ENCODE results near the gene FREM2. TPM values are rescaled to one million over a fixed set of nuclear protein-coding genes. Genes with fewer than 3 reads are reported as not detected.

The FREM2 gene
- total RNA-seq, 4 donors from 2014 or later, result 32.0 to 54.6 (median 46.2) TPM

DNA sequence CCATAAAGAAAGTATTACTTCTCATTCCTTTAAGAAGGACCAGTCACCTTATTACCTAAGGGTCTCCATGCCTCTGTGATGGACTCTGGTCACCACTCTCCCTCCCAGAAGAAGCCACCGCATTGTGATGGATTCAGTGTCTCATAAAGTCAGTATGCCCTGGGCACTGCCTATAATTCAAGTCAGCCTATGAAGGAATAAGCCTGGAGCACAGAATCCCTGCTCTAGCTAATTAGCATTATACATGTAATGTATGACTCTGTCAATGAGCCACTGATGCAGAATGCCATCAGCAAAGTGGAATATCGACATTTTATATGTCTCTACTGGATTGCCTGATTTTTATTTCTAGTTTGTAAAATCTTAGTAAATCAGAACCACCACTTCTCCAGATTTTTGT, 14.9 kb upstream of the FREM2 start:
- 93 to 97% methylated on average over 2 of the region's 2 CpGs for WGBS, 2 donors
- DNase-seq, result no peak
- H3K36me3 ChIP-seq, result no peaks in the 10 kb centered on the region
- peaks cover 0 to 2% of the 10 kb centered on the region in 2 donors for H3K4me1 ChIP-seq
- intact Hi-C loops (cut with DNase I), result no loop called here
- H3K27me3 ChIP-seq, result no peaks in the 10 kb centered on the region
- H3K4me3 ChIP-seq (replicated peaks in 1 of 3), result no peak overlapping the region
- no peak overlapping the region for H3K27ac ChIP-seq
- TF ChIP-seq POLR2A (IDR thresholded peaks at IDR 0.05), result no peak
- TF ChIP-seq, protein P1, sequence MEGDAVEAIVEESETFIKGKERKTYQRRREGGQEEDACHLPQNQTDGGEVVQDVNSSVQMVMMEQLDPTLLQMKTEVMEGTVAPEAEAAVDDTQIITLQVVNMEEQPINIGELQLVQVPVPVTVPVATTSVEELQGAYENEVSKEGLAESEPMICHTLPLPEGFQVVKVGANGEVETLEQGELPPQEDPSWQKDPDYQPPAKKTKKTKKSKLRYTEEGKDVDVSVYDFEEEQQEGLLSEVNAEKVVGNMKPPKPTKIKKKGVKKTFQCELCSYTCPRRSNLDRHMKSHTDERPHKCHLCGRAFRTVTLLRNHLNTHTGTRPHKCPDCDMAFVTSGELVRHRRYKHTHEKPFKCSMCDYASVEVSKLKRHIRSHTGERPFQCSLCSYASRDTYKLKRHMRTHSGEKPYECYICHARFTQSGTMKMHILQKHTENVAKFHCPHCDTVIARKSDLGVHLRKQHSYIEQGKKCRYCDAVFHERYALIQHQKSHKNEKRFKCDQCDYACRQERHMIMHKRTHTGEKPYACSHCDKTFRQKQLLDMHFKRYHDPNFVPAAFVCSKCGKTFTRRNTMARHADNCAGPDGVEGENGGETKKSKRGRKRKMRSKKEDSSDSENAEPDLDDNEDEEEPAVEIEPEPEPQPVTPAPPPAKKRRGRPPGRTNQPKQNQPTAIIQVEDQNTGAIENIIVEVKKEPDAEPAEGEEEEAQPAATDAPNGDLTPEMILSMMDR (IDR thresholded peaks at IDR 0.05), result no peak
- no peaks in the 10 kb centered on the region for H3K9me3 ChIP-seq

DNA sequence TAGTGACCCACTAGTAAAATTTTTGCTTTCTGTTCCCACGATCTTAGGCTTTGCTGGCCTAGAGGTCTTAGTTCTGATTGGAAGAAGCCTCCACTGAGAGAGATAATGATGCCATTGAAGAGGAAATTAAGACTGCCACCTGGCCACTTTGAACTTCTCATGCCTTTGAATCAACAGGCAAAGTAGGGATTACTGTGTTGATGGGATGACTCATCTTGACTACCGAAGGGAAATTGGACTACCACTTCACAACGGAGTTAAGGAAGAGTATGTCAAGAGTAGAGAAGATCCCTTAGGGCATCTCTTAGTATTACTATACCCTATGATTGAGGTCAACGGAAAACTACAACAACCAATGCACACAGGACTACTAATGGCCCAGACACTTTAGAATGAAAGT, 12.7 kb upstream of the FREM2 start:
- no peak for DNase-seq
- intact Hi-C loops (cut with DNase I), result no loop called here
- no peaks in the 10 kb centered on the region for H3K27me3 ChIP-seq
- H3K27ac ChIP-seq, result no peak overlapping the region
- 67 to 75% methylated on average over 4 of the region's 4 CpGs for WGBS, 2 donors
- H3K4me3 ChIP-seq (replicated peaks in 1 of 3), result no peak overlapping the region
- H3K36me3 ChIP-seq, result no peaks in the 10 kb centered on the region
- TF ChIP-seq POLR2A (IDR thresholded peaks at IDR 0.05), result no peak
- TF ChIP-seq, protein P1 (IDR thresholded peaks at IDR 0.05), result no peak
- no peaks in the 10 kb centered on the region for H3K9me3 ChIP-seq
- peaks cover 3 to 8% of the 10 kb centered on the region in 2 donors for H3K4me1 ChIP-seq

DNA sequence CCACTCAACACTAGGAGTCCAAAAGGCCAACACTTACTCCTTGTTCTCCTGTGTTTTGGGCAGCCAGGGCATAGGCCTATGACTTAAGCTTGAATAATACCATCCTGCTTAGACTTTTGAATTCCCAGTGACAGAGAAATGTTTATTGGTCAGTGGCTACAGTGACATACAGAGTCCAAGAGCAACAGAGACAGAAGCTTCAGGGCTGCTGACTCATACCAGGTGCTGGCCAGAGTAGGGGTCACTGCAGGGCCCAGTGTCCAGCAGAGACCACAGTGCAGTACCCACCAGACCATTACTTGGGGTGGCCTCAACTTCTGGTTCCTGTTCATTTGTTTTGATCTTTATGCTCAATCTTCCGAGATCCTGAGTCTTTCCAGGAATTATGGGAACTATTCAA, 6.0 kb upstream of the FREM2 start:
- no peaks in the 10 kb centered on the region for H3K36me3 ChIP-seq
- H3K9me3 ChIP-seq, result no peaks in the 10 kb centered on the region
- H3K4me3 ChIP-seq (replicated peaks in 1 of 3), result no peak overlapping the region
- intact Hi-C loops (cut with DNase I), result loop anchor here (10.0 kb wide), 1 partner anchor 84 kb away; no protein-coding TSS in a partner anchor
- peaks cover 13 to 21% of the 10 kb centered on the region in 2 donors for H3K4me1 ChIP-seq
- no peak for TF ChIP-seq POLR2A (IDR thresholded peaks at IDR 0.05)
- TF ChIP-seq, protein P1 (IDR thresholded peaks at IDR 0.05), result no peak
- no peaks in the 10 kb centered on the region for H3K27me3 ChIP-seq
- peak overlapping the region in 2 of 3 donors; percentile 65 to 67 for H3K27ac ChIP-seq
- 68 to 80% methylated on average over 1 of the region's 1 CpG for WGBS, 2 donors
- no peak for DNase-seq

DNA sequence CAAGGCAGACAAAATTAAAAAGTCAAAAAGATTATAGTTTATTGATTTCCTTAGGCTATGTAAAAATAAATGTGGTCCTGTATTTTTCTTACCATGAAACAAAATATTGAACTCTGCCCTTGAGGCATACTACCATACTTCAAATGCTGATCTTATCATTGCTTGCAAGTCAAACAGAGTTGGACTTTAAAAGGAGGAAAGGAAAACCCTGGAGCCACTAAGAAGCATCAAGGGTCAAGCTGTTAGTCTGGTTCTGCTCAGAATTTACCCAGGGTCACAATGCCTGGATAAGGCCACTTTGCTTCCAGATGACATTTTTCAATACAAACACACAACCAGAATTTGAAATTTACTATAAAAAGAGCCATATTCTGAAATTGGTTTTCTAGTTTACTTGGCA, 2.2 kb upstream of the FREM2 start:
- peaks cover 23 to 26% of the 10 kb centered on the region in 2 donors for H3K4me1 ChIP-seq
- H3K4me3 ChIP-seq (replicated peaks in 1 of 3), result no peak overlapping the region
- H3K36me3 ChIP-seq, result no peaks in the 10 kb centered on the region
- H3K9me3 ChIP-seq, result no peaks in the 10 kb centered on the region
- intact Hi-C loops (cut with DNase I), result loop anchor here (10.0 kb wide), 1 partner anchor 80 kb away; no protein-coding TSS in a partner anchor
- H3K27ac ChIP-seq, result no peak overlapping the region
- DNase-seq, result no peak
- TF ChIP-seq POLR2A (IDR thresholded peaks at IDR 0.05), result no peak
- TF ChIP-seq, protein P1 (IDR thresholded peaks at IDR 0.05), result no peak
- H3K27me3 ChIP-seq, result no peaks in the 10 kb centered on the region

DNA sequence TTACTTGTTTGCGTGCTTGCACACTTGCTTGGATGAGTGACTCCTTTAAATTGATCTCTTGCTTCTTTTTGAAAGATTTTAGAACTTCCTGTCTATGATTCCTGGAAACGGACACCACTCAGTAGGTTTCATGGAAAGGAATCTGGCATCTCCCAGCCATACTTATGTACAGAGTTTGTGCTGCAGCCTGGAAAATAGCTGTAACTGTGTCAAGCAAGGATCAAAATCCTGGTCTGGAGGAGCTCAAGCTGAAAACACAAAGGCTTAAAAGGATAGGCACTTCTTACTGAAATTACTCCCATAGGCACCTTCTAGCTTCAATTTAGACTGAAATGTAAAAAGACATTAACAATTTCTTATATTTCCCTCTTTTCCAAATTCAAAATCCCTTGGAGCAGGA, 1.4 kb upstream of the FREM2 start:
- intact Hi-C loops (cut with DNase I), result loop anchor here (10.0 kb wide), 1 partner anchor 79 kb away; no protein-coding TSS in a partner anchor
- DNase-seq, result no peak
- H3K27ac ChIP-seq, result peak overlapping the region in 2 of 3 donors; percentile 25 to 64
- no peaks in the 10 kb centered on the region for H3K36me3 ChIP-seq
- no peaks in the 10 kb centered on the region for H3K27me3 ChIP-seq
- no peaks in the 10 kb centered on the region for H3K9me3 ChIP-seq
- WGBS, 2 donors, result 64 to 66% methylated on average over 2 of the region's 2 CpGs
- H3K4me1 ChIP-seq, result peaks cover 23 to 26% of the 10 kb centered on the region in 2 donors
- TF ChIP-seq POLR2A (IDR thresholded peaks at IDR 0.05), result no peak
- TF ChIP-seq, protein P1 (IDR thresholded peaks at IDR 0.05), result no peak
- no peak overlapping the region for H3K4me3 ChIP-seq (replicated peaks in 1 of 3)
